ENCODE results near the gene ATP9B. TPM values are rescaled to one million over a fixed set of nuclear protein-coding genes. Genes with fewer than 3 reads are reported as not detected.

ATP9B gene
- total RNA-seq, 1 experiment from 2014 or later: 20.9 TPM

- no peak overlapping the region for H3K4me3 Mint-ChIP-seq
- no peak overlapping the region for H4K8ac ChIP-seq (replicated peaks; ENCODE audit: insufficient read length, low read depth, low read length)
- no peak overlapping the region for H2BK120ac ChIP-seq (ENCODE audit: low read depth, low read length, poor library complexity, severe bottlenecking)
- H3K27me3 Mint-ChIP-seq (ENCODE audit: low read depth): no peaks in the 10 kb centered on the region
- no peaks in the 10 kb centered on the region for H3K79me2 ChIP-seq (ENCODE audit: insufficient read depth, low read length)
- no peak overlapping the region for H3K27ac ChIP-seq (ENCODE audit: insufficient read length, low read depth, low read length)
- no peaks in the 10 kb centered on the region for H3K23me2 ChIP-seq (ENCODE audit: insufficient read length, low read depth, low read length, poor library complexity, severe bottlenecking)
- no peak overlapping the region for H3K18ac ChIP-seq (ENCODE audit: insufficient read length, low read depth, low read length)
- H3K36me3 Mint-ChIP-seq (ENCODE audit: insufficient read depth in 1 of 3, low read depth in 3 of 3): peaks cover 4 to 12% (median 12%) of the 10 kb centered on the region in 3 experiments
- H3K79me1 ChIP-seq (ENCODE audit: insufficient read depth, low read depth, low read length, poor library complexity, severe bottlenecking): no peaks in the 10 kb centered on the region
- no peak overlapping the region for H3K56ac ChIP-seq (ENCODE audit: insufficient read length, low read depth, low read length)
- no peaks in the 10 kb centered on the region for H3K4me1 ChIP-seq (ENCODE audit: insufficient read depth, low read length)
- no peak overlapping the region for H2BK5ac ChIP-seq (ENCODE audit: insufficient read length, low read length)
- H2BK20ac ChIP-seq (ENCODE audit: low read depth, low read length, poor library complexity, severe bottlenecking): no peak overlapping the region
- no peak overlapping the region for H3K4me2 ChIP-seq (ENCODE audit: insufficient read depth, insufficient read length, low read length)
- H3K4ac ChIP-seq (ENCODE audit: low read depth, low read length): no peak overlapping the region
- no peaks in the 10 kb centered on the region for H4K20me1 ChIP-seq (ENCODE audit: control insufficient read depth, insufficient read depth, insufficient read length)
- H3K23ac ChIP-seq (ENCODE audit: insufficient read length, low read depth, low read length): no peak overlapping the region
- H3K9me3 ChIP-seq (ENCODE audit: control insufficient read depth, low read depth, low read length): no peaks in the 10 kb centered on the region
- no CpG with 5 or more reads among the region's 13 CpGs for WGBS (ENCODE audit: extremely low coverage, insufficient read length, low lambda C conversion rate)
- no peak overlapping the region for H2BK12ac ChIP-seq (ENCODE audit: insufficient read length, low read depth, low read length)
- no peak overlapping the region for H3K14ac ChIP-seq (ENCODE audit: insufficient read depth, low read length)
- DNase-seq: no peak
- peaks cover 4 to 6% of the 10 kb centered on the region in 2 experiments; a peak in 4 of 5 replicates for H3K9me3 Mint-ChIP-seq
- no peak overlapping the region for H4K91ac ChIP-seq (ENCODE audit: insufficient read length, low read depth, low read length)
- H2BK15ac ChIP-seq (ENCODE audit: low read depth, low read length): no peak overlapping the region
- peak overlapping the region in 1 of 3 experiments; percentile 36; a peak in 1 of 7 replicates for H3K27ac Mint-ChIP-seq
- H2AK5ac ChIP-seq (ENCODE audit: insufficient read length, low read length): no peak overlapping the region
- no peak overlapping the region for H4K5ac ChIP-seq (ENCODE audit: insufficient read length, low read depth, low read length)
- H3K27me3 ChIP-seq (ENCODE audit: insufficient read depth, low read length): no peaks in the 10 kb centered on the region
- no peak for TF ChIP-seq CTCF (conservative IDR thresholded peaks at IDR 0.05)
- H3T11ph ChIP-seq (ENCODE audit: low read length): no peak overlapping the region
- no peaks in the 10 kb centered on the region for H3K4me1 Mint-ChIP-seq
- no peak overlapping the region for H2AFZ ChIP-seq (ENCODE audit: low read length)
- H3K9ac ChIP-seq (ENCODE audit: extremely low read depth, insufficient read length, low read length): no peak overlapping the region
These were observed 136.0 kb downstream of the ATP9B start for GRCh38 chr18:79204889-79205807.
